Non-pigmented ciliary epithelial cell (primary cell): ENCODE measurements around the gene SMTN.
"Not testable (repeated sequence)": the region's sequence is repeated elsewhere in the genome, so short reads cannot be mapped to it uniquely, and the experiment has no call there.

ENCODE experiments used
- DNase-seq: peaks from one replicate; pipeline ENCODE4 v3.0.0-alpha.2; 2010; ENCODE audit warnings: low read depth

The SMTN gene

DNA sequence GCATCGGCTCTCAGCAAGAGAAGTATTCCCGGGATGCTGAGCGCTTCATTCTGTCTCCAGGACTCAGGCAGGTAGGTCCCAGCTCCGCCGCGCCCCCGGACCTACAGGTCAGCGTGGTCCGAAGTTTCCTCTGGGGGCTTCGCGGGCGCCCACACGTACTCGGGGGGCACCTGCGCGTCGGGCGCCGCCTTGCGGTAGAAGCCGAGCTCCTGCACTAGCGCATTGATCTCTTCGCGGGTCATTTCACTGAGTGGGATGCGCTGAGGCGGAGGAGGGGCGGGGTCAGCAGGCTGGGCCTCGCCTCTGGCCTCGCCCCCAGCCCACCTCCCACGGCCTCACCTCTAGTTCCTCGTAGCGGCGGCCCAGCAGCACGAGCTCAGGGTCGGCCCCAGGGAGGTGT is 23.8 kb downstream of the SMTN start:
- DNase-seq: no peak

DNA sequence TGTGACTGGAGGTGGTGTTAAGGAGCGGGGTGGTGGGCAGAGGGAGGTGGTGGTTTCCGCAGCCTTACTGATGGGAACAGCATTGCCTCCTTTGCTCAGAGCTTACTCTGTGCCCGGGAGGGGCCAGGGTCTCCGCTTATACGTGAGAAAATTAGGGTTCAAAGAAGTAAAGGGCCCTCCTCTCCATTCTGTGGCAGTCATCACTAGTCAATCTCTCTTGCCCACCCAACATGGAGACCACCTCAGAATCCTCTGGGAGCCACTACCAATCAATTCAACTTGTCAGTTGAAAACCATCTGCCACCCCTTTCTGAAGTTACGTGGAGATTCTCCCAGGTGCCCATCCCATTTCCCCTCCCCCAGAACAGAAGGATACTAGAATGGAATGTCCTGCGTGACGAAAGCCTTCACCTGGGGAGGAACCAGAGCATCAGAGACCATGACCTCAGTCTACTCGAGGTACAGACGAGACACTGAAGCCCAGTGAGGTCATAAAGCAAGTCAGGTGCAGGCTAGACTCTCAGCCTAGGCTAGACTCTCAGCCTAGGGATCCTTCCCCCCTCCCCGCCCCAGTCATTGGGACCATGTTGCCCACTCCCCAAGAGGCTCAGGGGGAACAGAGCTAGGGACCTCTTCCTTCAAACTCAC is 24.3 kb downstream of the SMTN start:
- no peak for DNase-seq

GRCh38 chr22:31106001-31106571 is 25.0 kb downstream of the SMTN start:
- DNase-seq: no peak

GRCh38 chr22:31106731-31107177 is 25.6 kb downstream of the SMTN start:
- no peak for DNase-seq

DNA sequence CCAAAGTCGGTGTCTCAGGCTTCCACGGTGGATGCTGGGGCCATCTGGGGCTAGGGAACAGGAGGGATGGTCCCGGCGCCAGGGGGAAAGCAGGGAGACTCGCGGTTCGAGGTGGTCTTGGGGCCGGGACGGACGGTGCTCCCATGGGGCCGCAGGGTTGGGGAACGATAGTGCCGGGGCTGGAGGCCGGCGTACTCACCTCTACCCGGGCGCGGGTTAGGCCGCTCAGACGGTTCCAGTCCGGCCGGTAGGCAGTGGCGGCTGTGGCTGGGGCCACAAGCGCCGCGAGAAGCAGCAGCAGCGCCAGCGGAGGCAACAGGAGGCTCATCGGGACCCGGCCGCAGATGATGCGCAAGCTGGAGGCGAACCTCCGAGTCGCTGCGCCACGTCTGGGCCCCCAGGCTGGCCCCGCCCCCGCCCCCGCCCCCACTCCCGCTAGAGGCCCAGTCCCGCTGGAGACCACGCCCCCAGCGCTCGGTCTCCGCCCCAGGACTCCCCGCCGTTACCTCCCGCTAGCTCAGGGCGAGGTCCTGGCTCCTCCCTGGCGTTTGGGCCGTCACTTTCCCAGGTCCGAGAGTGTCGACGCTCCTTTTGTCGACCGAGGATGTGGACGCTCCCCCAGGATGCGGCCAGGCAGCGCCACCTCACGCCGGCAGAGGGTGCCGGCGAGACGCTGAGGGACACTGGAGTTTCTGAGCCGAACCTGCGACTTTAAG is 26.2 kb downstream of the SMTN start, which contains the start of gene SELENOM:
TSS of gene SELENOM (minus strand) at position 391 of the 716 bp plus-strand sequence. CDS start at position 328, 63 bp downstream.
- peak; percentile 93 for DNase-seq

DNA sequence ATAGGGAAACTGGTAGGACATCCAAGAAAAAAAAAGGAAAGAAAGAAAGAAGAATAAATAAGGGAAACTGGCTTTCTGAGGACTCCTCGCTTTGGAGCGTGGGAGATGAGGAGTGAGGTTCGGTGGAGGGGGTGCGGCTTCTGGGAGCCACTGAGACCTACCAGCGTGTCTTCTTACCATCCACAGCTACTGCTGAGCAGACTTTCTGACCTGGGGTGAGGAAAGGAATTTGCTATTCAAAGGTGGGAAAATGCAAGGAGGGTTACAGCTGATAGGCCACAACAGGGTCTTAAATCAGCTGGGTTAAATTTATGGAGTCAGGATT is 26.7 kb downstream of the SMTN start:
- no peak for DNase-seq

GRCh38 chr22:31112547-31113091 is 31.5 kb downstream of the SMTN start:
- not testable (repeated sequence) for DNase-seq

DNA sequence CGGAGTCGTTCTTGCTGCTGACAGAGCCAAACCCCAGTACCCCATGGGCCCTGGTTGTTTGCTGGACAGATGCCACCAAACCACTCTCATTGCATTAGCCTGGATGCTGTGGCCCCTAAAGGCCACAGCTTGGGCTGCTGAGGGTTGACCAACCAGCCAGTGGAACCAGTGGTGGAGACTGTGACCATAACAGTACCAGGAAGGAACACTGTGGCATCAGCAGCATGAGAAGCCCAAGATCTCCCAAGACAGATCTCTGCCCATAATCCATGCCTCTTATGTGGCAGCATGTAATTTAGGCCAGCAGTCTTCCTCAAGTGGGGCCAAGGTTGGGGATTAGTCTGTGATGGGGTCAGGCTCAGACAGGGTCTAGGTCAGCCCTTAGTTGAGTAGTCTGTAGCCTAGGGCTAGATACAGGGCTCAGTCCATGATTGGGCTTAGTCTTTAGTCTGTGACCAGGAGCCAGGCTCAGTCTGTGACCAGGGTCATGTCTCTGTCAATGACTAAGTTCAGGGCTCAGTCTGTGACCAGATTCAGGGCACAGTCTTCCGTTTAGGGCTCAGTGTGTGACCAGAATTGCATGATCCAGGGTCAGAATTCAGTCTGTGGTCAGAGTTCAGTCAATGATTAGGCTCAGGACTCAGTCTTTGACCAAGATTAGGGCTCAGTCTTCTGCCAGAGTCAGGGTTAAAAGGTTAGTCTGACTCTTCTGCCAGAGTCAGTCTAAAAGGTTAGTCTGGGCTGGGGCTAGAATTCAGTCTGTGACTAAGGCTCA is 37.1 kb downstream of the SMTN start:
- no peak for DNase-seq

DNA sequence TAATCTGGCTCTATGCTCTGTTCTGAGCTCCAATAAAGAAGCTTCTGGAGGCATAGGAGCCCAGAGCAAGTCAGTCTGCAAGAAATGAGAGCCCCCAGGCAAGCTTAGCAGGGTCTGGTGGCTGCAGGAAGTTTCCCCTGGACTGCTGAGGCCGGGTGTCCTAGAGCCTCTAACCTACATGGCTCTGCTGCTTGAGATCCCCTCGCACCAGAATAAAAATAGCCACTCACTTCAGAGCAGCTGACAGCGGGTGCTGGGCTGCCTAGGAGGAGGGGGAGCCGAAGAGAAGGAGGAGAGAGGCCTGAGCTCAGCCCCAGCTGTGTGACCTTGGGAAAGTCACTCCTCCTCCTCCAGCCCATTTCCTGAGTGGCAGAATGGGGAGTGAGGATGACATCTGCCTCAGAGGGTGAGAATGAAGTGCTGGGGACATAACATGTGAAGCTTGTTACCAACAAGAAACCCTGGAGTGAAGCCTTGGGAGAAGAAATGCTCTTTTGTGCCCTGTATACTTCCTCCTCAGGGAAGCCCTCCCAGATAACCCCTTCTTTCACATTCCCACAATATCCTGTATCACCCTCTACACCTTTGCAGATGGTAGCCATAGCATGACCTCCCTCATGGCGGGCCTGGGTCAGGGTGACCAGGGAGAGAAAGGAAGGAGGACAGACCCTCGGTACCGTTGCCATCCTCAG is 38.1 kb downstream of the SMTN start:
- no peak for DNase-seq

- DNase-seq: no peak
These were observed 39.1 kb downstream of the SMTN start for GRCh38 chr22:31120230-31120629.

- no peak for DNase-seq
These were observed 39.5 kb downstream of the SMTN start for GRCh38 chr22:31120642-31121041.

GRCh38 chr22:31121403-31121802 is 40.3 kb downstream of the SMTN start:
- DNase-seq: no peak

- DNase-seq: no peak
These were observed 41.0 kb downstream of the SMTN start for GRCh38 chr22:31122196-31122531.

- no peak for DNase-seq
These were observed 41.6 kb downstream of the SMTN start, which contains the start of gene INPP5J for GRCh38 chr22:31122532-31123291. Gene INPP5J, plus strand, starts transcription at chr22:31122966. Its CDS starts 49 bp downstream, at chr22:31123015.

DNA sequence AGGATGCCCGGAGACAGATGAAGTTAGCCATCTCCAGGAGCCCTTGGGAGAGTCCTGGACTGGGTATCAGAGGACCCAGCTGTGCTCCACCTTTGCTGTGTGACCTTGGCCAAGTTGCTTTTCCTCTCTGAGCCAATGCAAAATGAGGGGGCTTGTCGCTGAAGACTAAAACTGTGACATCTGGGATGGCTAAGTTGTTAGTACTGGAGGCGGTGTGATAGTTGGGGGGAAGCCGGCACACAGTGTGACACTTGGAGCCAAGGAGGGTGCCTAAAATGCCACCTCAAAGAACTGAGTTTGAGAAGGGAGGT is 42.1 kb downstream of the SMTN start:
- no peak for DNase-seq

GRCh38 chr22:31124290-31124689 is 43.2 kb downstream of the SMTN start:
- DNase-seq: no peak

DNA sequence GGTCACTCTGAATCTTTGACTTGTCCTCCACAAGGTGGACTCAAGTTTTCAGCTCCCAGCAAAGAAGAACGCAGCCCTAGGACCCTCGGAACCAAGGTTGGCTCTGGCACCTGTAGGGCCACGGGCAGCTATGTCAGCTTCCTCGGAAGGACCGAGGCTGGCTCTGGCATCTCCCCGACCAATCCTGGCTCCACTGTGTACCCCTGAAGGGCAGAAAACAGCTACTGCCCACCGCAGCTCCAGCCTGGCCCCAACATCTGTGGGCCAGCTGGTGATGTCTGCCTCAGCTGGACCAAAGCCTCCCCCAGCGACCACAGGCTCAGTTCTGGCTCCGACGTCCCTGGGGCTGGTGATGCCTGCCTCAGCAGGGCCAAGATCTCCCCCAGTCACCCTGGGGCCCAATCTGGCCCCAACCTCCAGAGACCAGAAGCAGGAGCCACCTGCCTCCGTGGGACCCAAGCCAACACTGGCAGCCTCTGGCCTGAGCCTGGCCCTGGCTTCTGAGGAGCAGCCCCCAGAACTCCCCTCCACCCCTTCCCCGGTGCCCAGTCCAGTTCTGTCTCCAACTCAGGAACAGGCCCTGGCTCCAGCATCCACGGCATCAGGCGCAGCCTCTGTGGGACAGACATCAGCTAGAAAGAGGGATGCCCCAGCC is 43.8 kb downstream of the SMTN start:
- no peak for DNase-seq

- no peak for DNase-seq
These were observed 44.5 kb downstream of the SMTN start for GRCh38 chr22:31125521-31126117.

DNA sequence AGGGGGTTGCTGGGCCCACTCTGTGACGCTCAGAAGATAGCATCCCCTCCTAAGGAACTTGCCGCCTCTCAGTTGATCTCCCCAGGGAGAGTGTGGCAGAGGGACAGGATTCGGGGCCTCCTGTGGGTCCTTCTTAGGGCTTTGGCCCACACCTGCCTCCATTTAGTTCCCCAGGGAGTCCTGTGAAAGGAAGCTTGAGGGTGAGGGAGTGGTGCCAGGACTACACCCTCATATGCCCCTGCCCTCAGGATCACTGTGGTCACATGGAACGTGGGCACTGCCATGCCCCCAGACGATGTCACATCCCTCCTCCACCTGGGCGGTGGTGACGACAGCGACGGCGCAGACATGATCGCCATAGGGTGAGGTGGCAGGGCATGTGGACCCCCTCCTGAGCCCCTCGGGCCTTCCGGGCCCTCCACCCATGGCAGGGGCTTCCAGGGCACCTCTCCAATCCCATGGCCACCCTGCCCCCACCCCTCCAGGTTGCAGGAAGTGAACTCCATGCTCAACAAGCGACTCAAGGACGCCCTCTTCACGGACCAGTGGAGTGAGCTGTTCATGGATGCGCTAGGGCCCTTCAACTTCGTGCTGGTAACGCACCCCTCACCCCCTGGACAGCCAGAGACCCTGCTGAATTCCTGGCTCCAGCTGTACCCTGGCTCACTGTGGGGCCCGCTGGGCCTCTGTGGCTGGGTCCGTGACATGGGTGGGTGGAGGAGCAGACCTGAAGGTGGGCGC is 45.2 kb downstream of the SMTN start:
- DNase-seq: no peak

GRCh38 chr22:31126869-31127175 is 45.7 kb downstream of the SMTN start:
- DNase-seq: no peak
